HCT116 (cell line): ENCODE measurements around the gene RIMS4. TPM values are rescaled to one million over a fixed set of nuclear protein-coding genes. Genes with fewer than 3 reads are reported as not detected.

Experiments used
- ATAC-seq: fragments of 200-7000 bp; cut with Tn5 transposase; 2 replicates; pipeline ENCODE4 v1.9.1; 2020; ENCODE audit warnings: mild to moderate bottlenecking, moderate library complexity
- BruUV-seq: library from RNA; stranded (reverse); fragments of 400-500 nt; replicated peaks from 2 replicates; lab custom pipeline; 2021; lab: Mats Ljungman, UMichigan
- CTCF ChIA-PET: fragments of 300-600 bp; sonication (Branson Sonifier 250); formaldehyde crosslinking; loops from one replicate; lab custom pipeline; 2021; ENCODE audit warnings: antibody characterized with exemption; lab: Charles Lee
- POLR2A ChIA-PET: fragments of 300-600, 350-600 bp; sonication (Branson Sonifier 250); formaldehyde crosslinking; loops from one replicate; lab custom pipeline; 2021; ENCODE audit warnings: antibody characterized with exemption; lab: Charles Lee
- RAD21 ChIA-PET, 2 experiments: fragments of 300-600 bp; sonication (Branson Sonifier 250); formaldehyde crosslinking; loops; one replicate each; lab custom pipeline; 2023; ENCODE audit warnings: low total read pairs in 2 of 2; ENCODE audit not compliant: uncharacterized antibody in 2 of 2, unreplicated experiment in 2 of 2, low non-redundant PET in 1 of 2; lab: Charles Lee
- DNase-seq: peaks from one replicate; pipeline ENCODE4 v3.0.0-alpha.2; 2010; ENCODE audit warnings: low read depth, low spot score
- H2AFZ ChIP-seq: fragments of 200-600 bp; shearing (Covaris generic), sonication (generic); 2 replicates; pipeline ENCODE4 v1.6.1; 2017; ENCODE audit warnings: low read depth, mixed run types, mixed read lengths, antibody characterized with exemption, low read length; ENCODE audit not compliant: poor library complexity, severe bottlenecking
- H3K27ac ChIP-seq: 2 replicates; pipeline ENCODE4 v1.5.1; 2012; ENCODE audit warnings: low read depth, low read length
- H3K27me3 ChIP-seq: fragments of 200-600 bp; sonication (generic); 2 replicates; pipeline ENCODE4 v1.6.1; 2016; ENCODE audit warnings: mixed run types, low read length, mixed read lengths; ENCODE audit not compliant: insufficient read depth
- H3K36me3 ChIP-seq, 2 experiments: fragments of 200-500 bp in 1 of 2; fragments of 200-600 bp in 1 of 2; sonication (Bioruptor generic) in 1 of 2; sonication (generic) in 1 of 2; 2 replicates each; pipeline versions ENCODE4 v1.5.1 to v1.6.1; 2014 to 2016; ENCODE audit warnings: low read length in 2 of 2, inconsistent platforms in 1 of 2, mixed read lengths in 1 of 2, mixed run types in 1 of 2; ENCODE audit not compliant: insufficient read depth in 2 of 2, control insufficient read depth in 1 of 2
- H3K4me1 ChIP-seq, 2 experiments: fragments of 200-600 bp in 1 of 2; sonication (generic) in 1 of 2; 2 replicates each; pipeline versions ENCODE4 v1.5.1 to v1.6.1; 2012 to 2017; ENCODE audit warnings: low read length in 2 of 2, inconsistent platforms in 1 of 2, mild to moderate bottlenecking in 1 of 2, mixed read lengths in 1 of 2, mixed run types in 1 of 2, moderate library complexity in 1 of 2; ENCODE audit not compliant: insufficient read depth in 2 of 2, control insufficient read depth in 1 of 2
- H3K4me2 ChIP-seq: fragments of 200-600 bp; sonication (generic); 2 replicates; pipeline ENCODE4 v1.6.1; 2017; ENCODE audit warnings: mixed run types, low read length, mixed read lengths
- H3K4me3 ChIP-seq, 2 experiments: fragments of 200-600 bp in 1 of 2; sonication (generic) in 1 of 2; replicated peaks in 1 of 2; 2 replicates each; pipeline ENCODE4 v1.5.1; 2011 to 2016; ENCODE audit warnings: low read length in 2 of 2, control low read depth in 1 of 2, low read depth in 1 of 2, mild to moderate bottlenecking in 1 of 2, mixed read lengths in 1 of 2, mixed run types in 1 of 2
- H3K79me2 ChIP-seq: fragments of 200-600 bp; sonication (generic); 2 replicates; pipeline ENCODE4 v1.6.1; 2017; ENCODE audit warnings: mild to moderate bottlenecking, mixed run types, low read length, moderate library complexity, mixed read lengths; ENCODE audit not compliant: insufficient read depth
- H3K9ac ChIP-seq: fragments of 200-600 bp; sonication (generic); 2 replicates; pipeline ENCODE4 v1.6.1; 2016; ENCODE audit warnings: low read length, mixed read lengths
- H3K9me2 ChIP-seq: fragments of 200-600 bp; sonication (generic), shearing (Covaris generic); 2 replicates; pipeline ENCODE4 v1.6.1; 2017; ENCODE audit warnings: mixed run types, mild to moderate bottlenecking, moderate library complexity; ENCODE audit not compliant: insufficient read depth
- H3K9me3 ChIP-seq, 2 experiments: fragments of 200-500 bp in 1 of 2; fragments of 200-600 bp in 1 of 2; sonication (Bioruptor generic) in 1 of 2; sonication (generic) in 1 of 2; 2 replicates each; pipeline ENCODE4 v1.6.1; 2014 to 2017; ENCODE audit warnings: low read length in 2 of 2, mixed read lengths in 2 of 2, inconsistent platforms in 1 of 2, low read depth in 1 of 2, mild to moderate bottlenecking in 1 of 2, mixed run types in 1 of 2, moderate library complexity in 1 of 2; ENCODE audit not compliant: control insufficient read depth in 1 of 2, insufficient read depth in 1 of 2
- H4K20me1 ChIP-seq: fragments of 200-600 bp; sonication (generic), shearing (Covaris generic); 2 replicates; pipeline ENCODE4 v1.6.1; 2017; ENCODE audit warnings: mixed run types, mild to moderate bottlenecking, moderate library complexity; ENCODE audit not compliant: insufficient read depth
- EGR1 ChIP-seq: IDR thresholded peaks from 2 replicates; pipeline ENCODE4 v1.6.1; 2012; ENCODE audit warnings: low read depth
- SIN3A ChIP-seq: IDR thresholded peaks from 2 replicates; pipeline ENCODE4 v1.6.1; 2012; ENCODE audit warnings: low read depth
- SRF ChIP-seq: IDR thresholded peaks from 2 replicates; pipeline ENCODE4 v1.6.1; 2012; ENCODE audit warnings: low read depth
- ZBTB33 ChIP-seq: IDR thresholded peaks from 2 replicates; pipeline ENCODE4 v1.6.1; 2011; ENCODE audit warnings: mild to moderate bottlenecking, low read length, moderate library complexity; ENCODE audit not compliant: insufficient replicate concordance; ENCODE audit errors: extremely low read depth
- intact Hi-C: fragments of 100-400 bp; cut with micrococcal nuclease; formaldehyde crosslinking; loops from 2 replicates; pipeline ENCODE4 v1.10.0; 2022
- total RNA-seq: library from RNA; stranded (reverse); gene quantifications from one replicate; pipeline ENCODE4 v1.2.1, GENCODE V29; 2021; ENCODE audit not compliant: unreplicated experiment
- TF ChIP-seq, protein P1 (sequence below): IDR thresholded peaks from 2 replicates; pipeline ENCODE4 v1.6.1; 2012; ENCODE audit warnings: low read depth

The RIMS4 gene
- total RNA-seq, 1 experiment from 2014 or later: 0.05 TPM

DNA sequence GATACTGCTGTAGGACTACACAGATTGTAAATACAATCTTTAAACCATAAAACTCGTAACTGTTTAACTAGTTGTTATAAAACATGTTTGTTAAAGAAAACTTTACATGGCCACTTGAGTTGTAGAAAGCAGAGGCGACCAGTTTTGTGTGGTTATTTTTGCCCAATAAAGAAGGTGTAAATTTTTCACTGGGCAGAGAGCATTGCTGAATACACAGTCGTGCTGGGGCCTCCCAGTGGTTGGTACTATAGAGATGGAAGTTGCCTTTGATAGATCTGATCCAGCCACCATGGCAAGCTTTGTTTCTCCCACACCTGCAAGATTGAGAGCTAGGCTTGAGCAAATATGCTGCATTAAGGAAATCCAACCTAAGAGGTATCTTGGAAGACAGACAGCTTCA is 41.2 kb upstream of the RIMS4 start:
- ATAC-seq: no peak
- no peaks in the 10 kb centered on the region for H3K36me3 ChIP-seq
- H4K20me1 ChIP-seq: no peaks in the 10 kb centered on the region
- CTCF ChIA-PET: no interaction called here
- TF ChIP-seq SRF (no peak), EGR1 (no peak), SIN3A (no peak), ZBTB33 (no peak)
- TF ChIP-seq, protein P1, sequence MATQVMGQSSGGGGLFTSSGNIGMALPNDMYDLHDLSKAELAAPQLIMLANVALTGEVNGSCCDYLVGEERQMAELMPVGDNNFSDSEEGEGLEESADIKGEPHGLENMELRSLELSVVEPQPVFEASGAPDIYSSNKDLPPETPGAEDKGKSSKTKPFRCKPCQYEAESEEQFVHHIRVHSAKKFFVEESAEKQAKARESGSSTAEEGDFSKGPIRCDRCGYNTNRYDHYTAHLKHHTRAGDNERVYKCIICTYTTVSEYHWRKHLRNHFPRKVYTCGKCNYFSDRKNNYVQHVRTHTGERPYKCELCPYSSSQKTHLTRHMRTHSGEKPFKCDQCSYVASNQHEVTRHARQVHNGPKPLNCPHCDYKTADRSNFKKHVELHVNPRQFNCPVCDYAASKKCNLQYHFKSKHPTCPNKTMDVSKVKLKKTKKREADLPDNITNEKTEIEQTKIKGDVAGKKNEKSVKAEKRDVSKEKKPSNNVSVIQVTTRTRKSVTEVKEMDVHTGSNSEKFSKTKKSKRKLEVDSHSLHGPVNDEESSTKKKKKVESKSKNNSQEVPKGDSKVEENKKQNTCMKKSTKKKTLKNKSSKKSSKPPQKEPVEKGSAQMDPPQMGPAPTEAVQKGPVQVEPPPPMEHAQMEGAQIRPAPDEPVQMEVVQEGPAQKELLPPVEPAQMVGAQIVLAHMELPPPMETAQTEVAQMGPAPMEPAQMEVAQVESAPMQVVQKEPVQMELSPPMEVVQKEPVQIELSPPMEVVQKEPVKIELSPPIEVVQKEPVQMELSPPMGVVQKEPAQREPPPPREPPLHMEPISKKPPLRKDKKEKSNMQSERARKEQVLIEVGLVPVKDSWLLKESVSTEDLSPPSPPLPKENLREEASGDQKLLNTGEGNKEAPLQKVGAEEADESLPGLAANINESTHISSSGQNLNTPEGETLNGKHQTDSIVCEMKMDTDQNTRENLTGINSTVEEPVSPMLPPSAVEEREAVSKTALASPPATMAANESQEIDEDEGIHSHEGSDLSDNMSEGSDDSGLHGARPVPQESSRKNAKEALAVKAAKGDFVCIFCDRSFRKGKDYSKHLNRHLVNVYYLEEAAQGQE: no peak
- TF ChIP-seq, all 23 proteins: peak for 0
- no peak overlapping the region for H2AFZ ChIP-seq
- POLR2A ChIA-PET: no interaction called here
- no peaks in the 10 kb centered on the region for H3K9me2 ChIP-seq
- no peak overlapping the region for H3K9ac ChIP-seq
- H3K79me2 ChIP-seq: no peaks in the 10 kb centered on the region
- H3K27ac ChIP-seq: no peak overlapping the region
- RAD21 ChIA-PET: no interaction called here
- no peak overlapping the region for H3K4me3 ChIP-seq
- H3K9me3 ChIP-seq: no peaks in the 10 kb centered on the region
- H3K4me1 ChIP-seq: no peaks in the 10 kb centered on the region
- no peak for DNase-seq
- no peak overlapping the region for H3K4me2 ChIP-seq
- no TSS peak for BruUV-seq
- no peaks in the 10 kb centered on the region for H3K27me3 ChIP-seq
- intact Hi-C loops: no loop called here
